ENCODE data around the gene SEMA5A. TPM values are rescaled to one million over a fixed set of nuclear protein-coding genes. Genes with fewer than 3 reads are reported as not detected.
A peak's percentile ranks its signal among the peaks of the same experiment; 100 is the strongest.

The SEMA5A gene
- total RNA-seq, 1 donor from 2014 or later, result 31.9 TPM

- Mint-ChIP-seq H3K4me1 (peaks cover 14% of the 10 kb centered on the region), H3K9me3 (peaks cover 2% of the 10 kb centered on the region), H3K27me3 (ENCODE audit: low read depth) (no peaks in the 10 kb centered on the region), H3K4me3 (no peak overlapping the region), H3K36me3 (ENCODE audit: low read depth) (peaks cover 17% of the 10 kb centered on the region), H3K27ac (ENCODE audit: unreplicated experiment) (no peak overlapping the region)
- TF ChIP-seq CTCF (conservative IDR thresholded peaks at IDR 0.05), result peak; percentile 82
- DNase-seq (ENCODE audit: low read depth, low spot score), result no peak
Measured at GRCh38 chr5:9207817-9208418, 338.0 kb downstream of the SEMA5A start.

- H3K9me3 Mint-ChIP-seq, result peaks cover 2% of the 10 kb centered on the region
- H3K27me3 Mint-ChIP-seq (ENCODE audit: low read depth), result no peaks in the 10 kb centered on the region
- H3K4me3 Mint-ChIP-seq, result no peak overlapping the region
Measured at GRCh38 chr5:9202636-9203035, 343.2 kb downstream of the SEMA5A start.

GRCh38 chr5:9201761-9202160 is 344.1 kb downstream of the SEMA5A start:
- no peaks in the 10 kb centered on the region for H3K27me3 Mint-ChIP-seq (ENCODE audit: low read depth)
- peaks cover 2% of the 10 kb centered on the region for H3K9me3 Mint-ChIP-seq
- H3K36me3 Mint-ChIP-seq (ENCODE audit: low read depth), result peaks cover 19% of the 10 kb centered on the region
- no peak for DNase-seq (ENCODE audit: low read depth, low spot score)
- peaks cover 22% of the 10 kb centered on the region for H3K4me1 Mint-ChIP-seq
- TF ChIP-seq CTCF (conservative IDR thresholded peaks at IDR 0.05), result no peak
- no peak overlapping the region for H3K27ac Mint-ChIP-seq (ENCODE audit: unreplicated experiment)
- H3K4me3 Mint-ChIP-seq, result no peak overlapping the region

More at GRCh38 chr5:9202636-9203035, 343.2 kb downstream of the SEMA5A start:
- no peak overlapping the region for H3K27ac Mint-ChIP-seq (ENCODE audit: unreplicated experiment)
- peaks cover 13% of the 10 kb centered on the region for H3K4me1 Mint-ChIP-seq
- H3K36me3 Mint-ChIP-seq (ENCODE audit: low read depth), result peaks cover 19% of the 10 kb centered on the region
- no peak for DNase-seq (ENCODE audit: low read depth, low spot score)
- no peak for TF ChIP-seq CTCF (conservative IDR thresholded peaks at IDR 0.05)

GRCh38 chr5:9201011-9201410 is 344.9 kb downstream of the SEMA5A start:
- no peak for TF ChIP-seq CTCF (conservative IDR thresholded peaks at IDR 0.05)
- Mint-ChIP-seq H3K27me3 (ENCODE audit: low read depth) (no peaks in the 10 kb centered on the region), H3K27ac (ENCODE audit: unreplicated experiment) (no peak overlapping the region), H3K9me3 (peaks cover 2% of the 10 kb centered on the region), H3K36me3 (ENCODE audit: low read depth) (peaks cover 17% of the 10 kb centered on the region), H3K4me3 (no peak overlapping the region), H3K4me1 (peaks cover 24% of the 10 kb centered on the region)
- no peak for DNase-seq (ENCODE audit: low read depth, low spot score)

- no peak overlapping the region for H3K4me3 Mint-ChIP-seq
- no peak for DNase-seq (ENCODE audit: low read depth, low spot score)
- peaks cover 5% of the 10 kb centered on the region for H3K36me3 Mint-ChIP-seq (ENCODE audit: low read depth)
- TF ChIP-seq CTCF (conservative IDR thresholded peaks at IDR 0.05), result no peak
- no peaks in the 10 kb centered on the region for H3K9me3 Mint-ChIP-seq
- H3K27ac Mint-ChIP-seq (ENCODE audit: unreplicated experiment), result no peak overlapping the region
- H3K27me3 Mint-ChIP-seq (ENCODE audit: low read depth), result no peaks in the 10 kb centered on the region
- peaks cover 33% of the 10 kb centered on the region for H3K4me1 Mint-ChIP-seq
Measured at GRCh38 chr5:9198394-9198793, 347.5 kb downstream of the SEMA5A start.

Data from neural crest cell (in vitro differentiated cells).